HG02870 (cell line): Measurements from ENCODE around the gene CDKN2D.

Experiments
- ATAC-seq: cut with Tn5 transposase; IDR thresholded peaks from one replicate; pipeline ENCODE4 v1.9.1; 2021; ENCODE audit warnings: mild to moderate bottlenecking, moderate library complexity; ENCODE audit not compliant: unreplicated experiment

The CDKN2D gene

DNA sequence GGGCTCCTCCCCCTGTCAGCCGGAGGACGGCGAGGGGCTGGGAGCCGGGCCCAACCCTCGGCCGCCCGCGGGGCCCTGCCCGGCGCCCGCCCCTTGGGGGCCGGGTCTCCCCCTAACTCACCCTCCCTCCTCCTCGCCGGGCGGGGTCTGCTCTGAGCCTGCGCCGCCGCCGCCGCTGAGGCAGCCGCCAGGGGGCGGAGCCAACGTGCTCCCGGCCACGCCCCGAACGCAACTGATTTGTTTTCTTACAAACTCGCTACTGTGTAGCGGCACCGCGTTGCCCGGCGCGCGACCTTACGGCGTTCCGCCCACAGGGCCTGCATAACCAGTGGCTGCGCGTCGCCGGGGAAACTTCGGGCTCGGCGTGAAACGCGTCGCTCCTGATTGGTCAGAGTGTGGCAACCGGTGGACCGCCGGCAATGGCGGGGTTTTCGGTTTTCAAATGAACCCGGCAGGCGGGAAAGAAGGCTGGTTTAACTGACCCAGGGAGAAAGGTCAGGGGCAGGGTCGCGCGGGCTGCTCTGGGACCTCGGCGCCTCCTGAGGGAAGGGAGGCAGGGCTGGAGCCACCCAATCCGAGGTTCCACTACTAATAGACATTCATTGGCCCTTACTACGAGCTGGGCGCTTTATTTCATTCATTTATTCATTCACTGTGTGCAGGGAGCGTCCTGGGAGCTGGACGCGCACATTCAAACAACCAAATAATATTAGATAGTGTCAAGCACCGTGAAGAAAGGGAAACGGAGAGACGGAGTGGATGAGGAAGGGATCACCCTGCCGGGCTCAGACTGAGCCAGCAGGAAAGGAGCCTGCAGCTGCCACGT, at the start of gene CDKN2D:
Gene CDKN2D (minus strand): TSS at position 154 of the 826 bp plus-strand sequence. CDS start 326 bp downstream, outside the sequence.
- peak; percentile 63 for ATAC-seq

- no peak for ATAC-seq
These were observed 48.8 kb upstream of the CDKN2D start for GRCh38 chr19:10617409-10618121.

DNA sequence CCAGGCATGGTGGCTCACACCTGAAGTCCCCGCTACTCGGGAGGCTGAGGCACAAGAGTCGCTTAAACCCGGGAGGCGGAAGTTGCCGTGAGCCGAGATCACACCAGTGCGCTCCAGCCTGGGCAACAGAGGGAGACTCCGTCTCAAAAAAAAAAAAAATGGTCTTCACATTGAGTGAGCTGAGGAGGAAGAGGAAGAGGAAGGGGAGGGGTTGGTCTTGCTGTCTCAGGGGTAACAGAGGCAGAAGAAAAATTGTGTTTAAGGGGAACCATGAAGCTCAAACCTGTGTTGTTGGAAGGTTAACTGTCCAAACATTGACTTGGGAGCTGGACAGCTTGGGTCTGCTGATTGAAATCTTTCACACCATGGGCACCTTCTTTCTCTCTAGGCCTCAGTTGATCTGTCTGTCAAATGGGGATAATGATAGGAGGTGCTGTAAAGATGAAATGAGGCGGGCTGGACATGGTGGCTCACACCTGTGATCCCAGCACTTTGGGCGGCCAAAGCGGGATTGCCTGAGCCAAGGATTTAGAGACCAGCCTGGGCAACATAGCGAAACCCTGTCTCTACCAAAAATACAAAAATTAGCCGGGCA, 46.7 kb upstream of the CDKN2D start:
- no peak for ATAC-seq

DNA sequence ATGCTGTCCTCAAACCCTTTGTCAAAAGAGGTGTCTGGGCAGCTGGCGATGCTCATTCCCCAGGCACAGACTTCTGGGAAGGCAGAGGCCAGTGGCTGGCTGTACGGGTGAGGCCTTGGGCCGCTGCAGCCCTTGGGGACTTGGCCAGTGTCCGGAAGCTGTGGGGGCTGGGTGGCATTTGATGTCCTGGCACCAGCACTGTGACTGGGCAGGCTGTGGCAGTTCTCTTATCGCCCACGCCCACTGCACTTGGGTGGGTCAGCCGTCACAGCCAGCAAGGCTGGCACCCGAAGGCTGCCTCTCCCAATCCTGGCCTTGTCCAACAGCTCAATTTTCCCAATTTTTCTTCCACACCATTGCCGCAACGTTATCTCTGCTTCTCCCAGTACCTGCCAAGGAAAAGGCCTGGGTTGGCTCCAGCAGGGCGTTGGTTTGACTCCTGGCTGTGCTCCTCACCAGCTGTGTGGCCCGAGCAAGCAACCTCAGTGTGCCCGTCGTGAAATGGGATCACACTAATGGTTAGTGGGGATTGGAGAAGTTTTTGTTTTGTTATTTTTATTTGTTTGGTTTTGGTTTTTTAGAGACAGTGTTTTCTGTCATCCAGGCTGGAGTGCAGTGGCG, 43.8 kb upstream of the CDKN2D start:
- ATAC-seq = no peak

GRCh38 chr19:10611907-10612306, 43.1 kb upstream of the CDKN2D start:
- no peak for ATAC-seq

DNA sequence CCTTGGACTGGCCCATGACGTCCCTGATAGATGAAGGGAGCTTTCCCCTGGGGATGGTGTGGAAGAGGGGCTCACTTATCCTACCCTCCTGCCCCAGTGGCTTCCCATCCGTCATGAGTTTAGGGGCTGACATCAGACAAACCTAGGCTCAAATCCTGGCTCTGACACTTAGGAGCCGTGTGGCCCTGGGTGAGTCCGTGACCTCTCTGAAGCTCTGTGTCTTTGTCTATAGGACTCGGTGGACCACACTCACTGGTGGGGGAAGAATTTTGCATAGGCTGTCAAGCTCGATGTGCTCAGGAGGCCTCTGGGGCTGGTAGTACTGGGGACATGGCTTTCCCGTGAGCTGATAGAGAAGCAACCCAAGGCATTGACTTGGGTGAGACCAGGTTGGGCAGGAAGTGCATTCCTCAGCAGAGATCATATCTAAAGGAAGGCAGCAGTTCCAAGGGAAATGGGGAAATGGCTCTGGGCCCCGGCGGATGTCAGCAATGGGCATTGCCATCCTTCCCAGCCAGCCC, 35.7 kb upstream of the CDKN2D start:
- ATAC-seq = no peak

- no peak for ATAC-seq
These were observed 35.2 kb upstream of the CDKN2D start for GRCh38 chr19:10603873-10604459.

GRCh38 chr19:10603084-10603872, 34.5 kb upstream of the CDKN2D start:
- ATAC-seq = no peak

DNA sequence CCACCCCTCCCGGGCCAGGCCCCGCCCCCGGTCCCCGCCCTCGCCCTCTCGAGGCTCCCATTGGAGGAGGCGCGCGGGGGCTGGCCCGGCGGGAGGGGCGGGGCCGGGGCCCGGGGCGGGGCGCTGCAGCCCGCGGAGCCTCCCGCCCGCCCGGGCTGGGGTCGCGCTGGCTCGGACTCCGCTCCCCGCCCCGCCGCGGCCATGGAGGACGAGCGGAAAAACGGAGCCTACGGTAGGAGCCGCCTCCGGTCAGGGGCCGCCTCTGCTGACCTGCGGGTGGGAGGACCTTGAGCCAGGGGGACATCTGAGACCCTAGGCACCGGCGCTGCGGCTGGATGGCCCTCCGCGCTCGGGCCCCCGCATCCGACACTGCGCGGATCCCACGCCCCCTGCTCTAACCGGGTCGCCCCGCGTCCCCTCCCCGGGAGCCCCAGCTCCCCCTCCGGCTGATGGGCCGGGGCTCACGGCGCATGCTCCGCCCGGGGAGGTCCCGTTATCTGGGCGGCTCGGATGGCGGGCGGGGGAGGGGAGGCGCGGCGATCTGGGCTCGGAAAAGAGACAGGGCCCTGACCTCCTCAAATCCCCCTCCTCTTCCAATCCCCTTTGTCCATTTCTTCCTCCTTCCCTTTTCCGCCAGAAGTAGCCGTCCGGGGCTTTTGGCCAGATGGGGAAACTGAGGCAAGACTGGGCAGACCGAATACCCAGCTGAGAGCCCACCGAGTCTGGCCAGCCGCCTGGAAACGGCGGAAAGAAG, 33.7 kb upstream of the CDKN2D start:
- peak; percentile 63 for ATAC-seq

- ATAC-seq = no peak
These were observed 33.2 kb upstream of the CDKN2D start for GRCh38 chr19:10601999-10602329.

GRCh38 chr19:10600149-10600548, 31.4 kb upstream of the CDKN2D start:
- no peak for ATAC-seq

DNA sequence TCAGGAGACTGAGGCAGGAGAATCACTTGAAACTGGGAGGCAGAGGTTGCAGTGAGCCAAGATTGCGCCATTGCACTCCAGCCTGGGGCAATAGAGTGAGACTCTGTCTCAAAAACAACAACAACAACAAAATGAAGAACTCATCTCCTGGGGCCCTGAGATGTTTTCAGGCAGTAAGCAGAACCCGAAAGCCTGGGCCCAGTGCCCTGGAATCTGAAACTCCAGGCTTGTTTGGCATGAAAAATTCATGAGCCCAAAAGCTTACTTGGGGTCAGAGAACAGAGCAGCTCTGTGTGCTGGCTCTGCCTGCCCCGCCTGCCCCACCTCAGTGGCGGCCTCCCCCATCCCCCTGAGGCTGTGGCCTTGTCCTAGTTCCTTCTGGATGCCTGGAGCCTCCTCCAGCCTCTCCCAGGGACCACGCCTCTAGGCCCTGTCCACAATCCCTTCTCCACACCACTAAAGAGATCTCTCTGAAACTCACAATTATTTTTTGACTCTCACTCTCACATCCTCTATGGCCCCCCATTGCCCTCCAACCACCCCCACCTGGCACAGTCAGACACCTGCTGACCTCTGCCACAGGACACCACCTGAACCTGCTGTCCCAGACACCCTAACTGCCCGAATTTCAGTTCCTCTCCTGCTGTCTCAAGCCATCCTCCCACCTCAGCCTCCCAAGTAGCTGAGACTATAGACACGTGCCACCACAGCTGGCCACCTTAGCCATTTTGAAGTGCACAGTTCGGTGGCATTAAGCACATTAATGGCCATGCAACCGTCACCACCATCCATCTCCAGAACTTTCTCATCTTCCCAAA, 25.2 kb upstream of the CDKN2D start:
- no peak for ATAC-seq

GRCh38 chr19:10593148-10593547, 24.4 kb upstream of the CDKN2D start:
- ATAC-seq = no peak

- ATAC-seq = no peak
These were observed 19.0 kb upstream of the CDKN2D start for GRCh38 chr19:10587839-10588150.

DNA sequence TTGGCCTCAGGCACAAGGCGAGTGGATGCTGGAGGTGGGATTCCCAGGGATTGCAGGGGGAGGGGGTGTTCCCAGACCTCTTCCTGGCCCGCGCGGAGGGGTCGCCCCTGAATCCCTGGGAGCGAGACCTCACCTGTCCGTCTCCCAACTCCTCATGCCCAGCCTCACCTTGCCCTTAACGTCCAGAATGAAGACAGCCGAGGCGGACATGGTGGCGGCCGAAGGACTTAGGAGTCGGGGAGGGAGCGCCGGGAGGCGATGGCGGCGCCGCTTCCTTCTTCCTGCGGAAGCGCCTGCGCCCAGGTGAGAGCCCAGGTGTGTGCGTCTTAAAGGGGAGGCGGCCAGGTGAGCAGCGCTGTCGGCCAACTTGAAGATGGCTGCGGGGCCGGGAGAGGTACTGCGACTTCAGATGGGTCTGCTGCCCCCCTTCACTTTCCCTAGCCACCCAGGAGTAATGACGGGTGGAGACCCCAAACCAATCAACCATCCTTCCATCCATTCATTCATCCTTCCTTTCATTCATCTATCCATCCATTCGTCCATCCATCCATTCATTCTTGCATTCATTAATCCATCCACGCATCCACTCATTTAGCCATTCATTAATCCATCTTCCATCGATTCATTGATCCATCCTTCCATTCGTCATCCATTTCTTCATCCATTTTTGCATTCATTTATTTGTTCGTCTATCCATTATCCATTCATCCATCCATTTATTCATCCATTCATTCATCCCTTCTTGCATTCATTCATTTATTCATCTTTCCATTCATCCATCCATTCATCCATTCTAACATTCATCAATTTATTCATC, 18.5 kb upstream of the CDKN2D start, which contains the start of gene AP1M2:
Gene AP1M2 (minus strand): TSS at position 291 of the 817 bp plus-strand sequence. CDS start 81 bp downstream, at position 210.
- no peak for ATAC-seq

DNA sequence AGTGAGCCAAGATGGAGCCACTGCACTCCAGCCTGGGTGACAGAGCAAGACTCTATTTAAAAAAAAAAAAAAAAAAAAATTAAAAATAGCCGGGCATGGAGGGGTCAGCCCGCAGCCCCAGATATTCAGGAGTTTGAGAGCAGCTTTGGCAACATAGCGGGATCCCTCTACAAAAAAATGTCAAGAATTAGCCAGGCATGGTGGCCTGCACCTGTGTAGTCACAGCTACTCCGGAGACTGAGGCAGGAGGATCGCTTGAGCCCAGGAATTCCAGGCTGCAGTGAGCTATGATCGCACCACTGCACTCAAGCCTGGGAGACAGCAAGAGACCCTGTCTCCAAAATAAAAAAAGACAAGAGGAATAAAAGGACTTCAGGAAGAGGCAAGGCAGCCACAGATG, 17.6 kb upstream of the CDKN2D start:
- no peak for ATAC-seq

DNA sequence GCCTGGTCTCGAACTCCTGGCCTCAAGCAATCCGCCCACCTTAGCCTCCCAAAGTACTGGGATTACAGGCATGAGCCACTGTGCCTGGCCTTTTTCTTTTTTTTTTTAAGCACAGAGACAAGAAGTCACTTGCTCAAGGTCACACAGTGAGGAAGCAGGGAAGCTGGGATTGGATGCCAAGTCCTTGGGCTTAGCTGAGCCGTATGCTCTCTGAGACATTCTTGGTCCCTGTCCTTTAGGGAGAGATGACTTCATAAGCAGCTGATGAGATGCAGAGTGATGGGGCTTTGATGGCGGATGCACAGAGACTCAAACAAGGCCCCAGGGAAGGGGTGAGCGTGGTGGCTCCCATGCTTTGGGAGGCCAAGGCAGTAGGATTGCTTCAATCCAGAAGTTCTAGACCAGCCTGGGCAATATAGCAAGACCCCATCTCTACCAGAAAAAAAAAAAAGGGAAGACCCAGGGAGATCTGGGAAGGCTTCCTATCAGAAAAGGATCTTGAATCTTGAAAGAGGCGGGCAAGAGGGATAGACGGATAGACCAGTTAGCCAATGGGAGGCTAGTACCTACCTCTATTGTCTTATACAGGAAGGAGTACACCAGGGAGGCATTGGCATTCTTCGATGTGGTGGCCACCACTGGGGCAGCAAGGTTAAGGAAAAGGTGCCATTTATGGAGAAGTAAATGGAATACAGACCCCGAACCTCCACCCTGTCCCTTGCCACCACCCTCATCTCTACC, 14.4 kb upstream of the CDKN2D start:
- ATAC-seq = no peak
